HepG2 (cell line): Measurements from ENCODE around the gene SMIM22. TPM values are rescaled to one million over a fixed set of nuclear protein-coding genes. Genes with fewer than 3 reads are reported as not detected.

Experiments
- ATAC-seq: fragments of 200-7000 bp; cut with Tn5 transposase; 3 replicates; pipeline ENCODE4 v1.9.1; 2020; ENCODE audit warnings: mild to moderate bottlenecking, moderate library complexity
- BruUV-seq: library from RNA; stranded (reverse); fragments of 400-500 nt; replicated peaks from 2 replicates; lab custom pipeline; 2021; lab: Mats Ljungman, UMichigan
- CTCF ChIA-PET: fragments of 300-600 bp; formaldehyde crosslinking; extraction: SDS; loops from one replicate; lab custom pipeline; 2021; ENCODE audit warnings: low total read pairs, inconsistent platforms, low intra/inter-chr PET ratio; lab: Yijun Ruan, JAX
- POLR2A ChIA-PET: fragments of 350-600 bp; sonication (Branson Sonifier 250); formaldehyde crosslinking; loops from one replicate; lab custom pipeline; 2020; ENCODE audit warnings: antibody characterized with exemption, inconsistent platforms; lab: Yijun Ruan, JAX
- DNase-seq: peaks from one replicate; pipeline ENCODE4 v3.0.0-alpha.2; 2015; ENCODE audit warnings: low spot score
- FAIRE-seq: peaks from 3 replicates; lab custom pipeline; 2011; peaks lifted over from hg19 to GRCh38; lab: Jason Lieb, UNC
- H2AFZ ChIP-seq: one replicate; pipeline ENCODE4 v1.6.1; 2011; ENCODE audit warnings: low read length, inconsistent platforms
- H3K27ac ChIP-seq: fragments of 300-600 bp; 3 replicates; pipeline ENCODE4 v1.8.0; 2011; ENCODE audit warnings: mixed run types, mild to moderate bottlenecking, mixed read lengths, low read length, inconsistent platforms; ENCODE audit not compliant: insufficient read depth; ENCODE audit errors: extremely low read length
- H3K27me3 ChIP-seq, 2 experiments: fragments of 200-600 bp in 1 of 2; 2 replicates in 1 of 2; 3 replicates in 1 of 2; pipeline versions ENCODE4 v1.6.0 to v1.8.0; 2011; ENCODE audit warnings: low read length in 2 of 2, mild to moderate bottlenecking in 2 of 2, moderate library complexity in 2 of 2, inconsistent platforms in 1 of 2; ENCODE audit not compliant: insufficient read depth in 2 of 2, control insufficient read depth in 1 of 2
- H3K36me3 ChIP-seq, 2 experiments: fragments of 200-600 bp in 1 of 2; replicated peaks in 1 of 2; 2 replicates in 1 of 2; 3 replicates in 1 of 2; pipeline versions ENCODE4 v1.5.1 to v1.8.0; 2011; ENCODE audit warnings: low read length in 2 of 2, inconsistent platforms in 1 of 2; ENCODE audit not compliant: insufficient read depth in 2 of 2, control insufficient read depth in 1 of 2
- H3K4me1 ChIP-seq: 2 replicates; pipeline ENCODE4 v1.5.1; 2012; ENCODE audit warnings: low read length, inconsistent platforms; ENCODE audit not compliant: insufficient read depth
- H3K4me2 ChIP-seq: 2 replicates; pipeline ENCODE4 v1.6.0; 2011; ENCODE audit warnings: low read depth, low read length, inconsistent platforms
- H3K4me3 ChIP-seq, 3 experiments: fragments of 200-600 bp in 1 of 3; sonication (generic), shearing (Covaris generic) in 1 of 3; replicated peaks in 1 of 3; 2 replicates each; pipeline ENCODE4 v1.5.1; 2011 to 2016; ENCODE audit warnings: low read length in 3 of 3, inconsistent platforms in 2 of 3, low read depth in 2 of 3, mild to moderate bottlenecking in 2 of 3, control low read depth in 1 of 3, mixed read lengths in 1 of 3; ENCODE audit not compliant: insufficient read depth in 1 of 3
- H3K79me2 ChIP-seq: one replicate; pipeline ENCODE4 v1.6.1; 2011; ENCODE audit warnings: low read length, inconsistent platforms; ENCODE audit not compliant: insufficient read depth
- H3K9ac ChIP-seq: 2 replicates; pipeline ENCODE4 v1.6.0; 2011; ENCODE audit warnings: mild to moderate bottlenecking, low read depth, low read length, inconsistent platforms; ENCODE audit not compliant: insufficient read depth
- H3K9me3 ChIP-seq: 2 replicates; pipeline ENCODE4 v1.5.1; 2012; ENCODE audit warnings: mild to moderate bottlenecking, low read length
- H4K20me1 ChIP-seq: 2 replicates; pipeline ENCODE4 v1.6.0; 2011; ENCODE audit warnings: inconsistent platforms, mild to moderate bottlenecking, low read length, moderate library complexity; ENCODE audit not compliant: insufficient read depth
- FOXJ3 ChIP-seq: sonication (generic); formaldehyde crosslinking; IDR thresholded peaks from 2 replicates; pipeline ENCODE4 v1.4.0; 2020; ENCODE audit warnings: missing genetic modification reagents, mild to moderate bottlenecking, borderline replicate concordance
- MTA1 ChIP-seq: sonication (generic); formaldehyde crosslinking; IDR thresholded peaks from 2 replicates; pipeline ENCODE4 v1.4.0; 2020; ENCODE audit warnings: missing genetic modification reagents, mild to moderate bottlenecking, borderline replicate concordance
- RBFOX2 ChIP-seq: fragments of 200-400 bp; formaldehyde crosslinking; IDR thresholded peaks from 2 replicates; pipeline ENCODE4 v1.6.1; 2017; ENCODE audit warnings: low read depth, mild to moderate bottlenecking, low read length
- SRSF9 ChIP-seq: fragments of 200-400 bp; formaldehyde crosslinking; IDR thresholded peaks from 2 replicates; pipeline ENCODE4 v1.6.1; 2018; ENCODE audit warnings: borderline replicate concordance, mild to moderate bottlenecking, low read depth, low read length; ENCODE audit not compliant: insufficient read depth, poor library complexity, severe bottlenecking
- ZMYM3 ChIP-seq: sonication (generic); formaldehyde crosslinking; IDR thresholded peaks from 2 replicates; pipeline ENCODE4 v1.5.1; 2020; ENCODE audit warnings: mild to moderate bottlenecking, missing genetic modification reagents
- ZNF629 ChIP-seq: sonication (generic); formaldehyde crosslinking; conservative IDR thresholded peaks from 2 replicates; pipeline ENCODE4 v1.5.0; 2020; ENCODE audit warnings: missing genetic modification reagents
- whole genome bisulfite sequencing: methylation state at CpG from one replicate; pipeline ENCODE4 v1.1.6; 2017; ENCODE audit warnings: low lambda C conversion rate; 5-methylcytosine and 5-hydroxymethylcytosine counted together
- in situ Hi-C: cut with HindIII; loops from 2 replicates; pipeline ENCODE4 v1.10.0; 2017; ENCODE audit warnings: low pct_unique_long_range_greater_than_20kb; ENCODE audit not compliant: extremely low pct_ligation_motif_present
- intact Hi-C: fragments of 100-400 bp; cut with micrococcal nuclease; formaldehyde crosslinking; loops from one replicate; pipeline ENCODE4 v1.10.0; 2022; ENCODE audit not compliant: unreplicated experiment
- polyA plus RNA-seq, 8 experiments: library from polyadenylated mRNA; depleted of rRNA in 3 of 8; stranded (reverse) in 7 of 8; unstranded in 1 of 8; fragments of >200 nt; fragmentation: Illumina TruSeq in 4 of 8; extraction: Trizol in 4 of 8; gene quantifications; 2 replicates each; pipeline versions ENCODE4 v1.2.1 to v1.2.3, GENCODE V29; 2011 to 2016; ENCODE audit warnings: low read depth in 4 of 8, missing spikeins in 1 of 8, mixed read lengths in 1 of 8; ENCODE audit not compliant: insufficient read depth in 1 of 8
- total RNA-seq, 5 experiments: library from RNA; depleted of rRNA; stranded (reverse); fragments of >200 nt; fragmentation: Illumina TruSeq; extraction: Trizol; gene quantifications; 2 replicates each; pipeline ENCODE4 v1.2.3, GENCODE V29; 2016; ENCODE audit warnings: low read depth in 1 of 5
- TF ChIP-seq, protein P1 (sequence below): sonication (generic); formaldehyde crosslinking; IDR thresholded peaks from 2 replicates; pipeline ENCODE4 v1.9.0; 2021; ENCODE audit warnings: missing genetic modification reagents, borderline replicate concordance
- TF ChIP-seq, protein P2 (sequence below): sonication (generic); formaldehyde crosslinking; IDR thresholded peaks from one replicate; pipeline ENCODE4 v1.5.1; 2020; ENCODE audit warnings: mild to moderate bottlenecking, missing genetic modification reagents; ENCODE audit errors: not compliant biosample characterization

SMIM22 gene
- total and polyA plus RNA-seq, 2 of the 13 experiments (the other 11 are each of a cell fraction or from before 2014, with no cell fraction given): not detected

DNA sequence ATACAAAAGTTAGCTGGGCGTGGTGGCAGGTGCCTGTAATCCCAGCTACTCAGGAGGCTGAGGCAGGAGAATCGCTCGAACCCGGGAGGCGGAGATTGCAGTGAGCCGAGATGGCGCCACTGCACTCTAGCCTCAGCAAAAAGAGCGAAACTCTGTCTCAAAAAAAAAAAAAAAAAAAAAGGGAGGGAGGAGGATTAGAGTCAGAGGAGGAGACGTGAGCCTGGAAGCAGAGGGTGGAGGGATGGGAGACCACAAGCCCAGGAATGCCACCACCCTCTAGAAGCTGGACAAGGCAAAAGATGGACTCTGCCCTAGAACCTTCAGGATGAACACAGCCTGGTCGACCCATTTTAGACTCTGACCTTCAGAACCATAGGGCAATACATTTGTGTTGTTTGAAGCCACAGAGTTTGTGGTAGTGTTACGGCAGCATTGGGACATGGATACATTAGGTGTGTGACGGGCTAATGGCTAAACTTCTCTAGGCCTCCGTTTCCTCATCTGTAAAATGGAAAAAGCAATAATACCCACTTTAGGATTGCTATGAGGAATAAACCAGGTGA lies 2.1 kb upstream of the SMIM22 start (continued):
- TF ChIP-seq, protein P1, sequence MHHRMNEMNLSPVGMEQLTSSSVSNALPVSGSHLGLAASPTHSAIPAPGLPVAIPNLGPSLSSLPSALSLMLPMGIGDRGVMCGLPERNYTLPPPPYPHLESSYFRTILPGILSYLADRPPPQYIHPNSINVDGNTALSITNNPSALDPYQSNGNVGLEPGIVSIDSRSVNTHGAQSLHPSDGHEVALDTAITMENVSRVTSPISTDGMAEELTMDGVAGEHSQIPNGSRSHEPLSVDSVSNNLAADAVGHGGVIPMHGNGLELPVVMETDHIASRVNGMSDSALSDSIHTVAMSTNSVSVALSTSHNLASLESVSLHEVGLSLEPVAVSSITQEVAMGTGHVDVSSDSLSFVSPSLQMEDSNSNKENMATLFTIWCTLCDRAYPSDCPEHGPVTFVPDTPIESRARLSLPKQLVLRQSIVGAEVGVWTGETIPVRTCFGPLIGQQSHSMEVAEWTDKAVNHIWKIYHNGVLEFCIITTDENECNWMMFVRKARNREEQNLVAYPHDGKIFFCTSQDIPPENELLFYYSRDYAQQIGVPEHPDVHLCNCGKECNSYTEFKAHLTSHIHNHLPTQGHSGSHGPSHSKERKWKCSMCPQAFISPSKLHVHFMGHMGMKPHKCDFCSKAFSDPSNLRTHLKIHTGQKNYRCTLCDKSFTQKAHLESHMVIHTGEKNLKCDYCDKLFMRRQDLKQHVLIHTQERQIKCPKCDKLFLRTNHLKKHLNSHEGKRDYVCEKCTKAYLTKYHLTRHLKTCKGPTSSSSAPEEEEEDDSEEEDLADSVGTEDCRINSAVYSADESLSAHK (CRISPR knock-in tag): no peak
- peak; percentile 93 for TF ChIP-seq ZNF629 (CRISPR knock-in tag)
- TF ChIP-seq FOXJ3 (CRISPR knock-in tag): no peak
- peak; percentile 73; the same call in 1 of the 2 replicates for TF ChIP-seq ZMYM3

DNA sequence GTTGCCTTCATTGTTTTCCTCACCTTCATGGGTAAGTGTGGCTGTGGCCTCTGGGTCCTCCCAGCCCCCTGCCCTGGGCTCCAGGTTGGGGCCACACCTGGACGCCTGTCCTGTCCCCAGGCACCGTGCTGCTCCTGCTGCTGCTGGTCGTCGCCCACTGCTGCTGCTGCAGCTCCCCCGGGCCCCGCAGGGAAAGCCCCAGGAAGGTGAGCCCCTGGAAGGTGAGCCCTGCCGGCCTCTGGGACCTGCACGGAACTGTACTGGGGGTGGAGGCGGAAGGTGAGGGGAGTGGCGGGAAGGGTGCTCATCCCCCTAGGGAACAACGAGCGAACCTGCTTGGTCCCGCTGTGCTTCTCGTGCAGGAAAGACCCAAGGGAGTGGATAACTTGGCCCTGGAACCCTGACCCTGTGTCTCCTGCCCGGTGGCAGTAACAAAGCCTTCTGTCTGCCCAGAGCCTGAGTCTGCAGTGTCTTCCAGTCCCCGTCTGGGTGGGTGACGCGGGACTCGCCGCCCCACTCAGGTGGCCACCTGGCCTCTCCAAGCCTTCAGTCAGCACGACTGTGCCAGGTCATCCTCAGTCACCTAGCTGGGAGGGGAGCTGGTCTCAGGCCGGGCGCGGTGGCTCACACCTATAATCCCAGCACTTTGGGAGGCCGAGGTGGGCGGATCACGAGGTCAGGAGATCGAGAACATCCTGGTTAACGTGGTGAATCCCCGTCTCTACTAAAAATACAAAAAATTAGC lies 831 bp downstream of the SMIM22 start:
- no peak overlapping the region for H2AFZ ChIP-seq
- intact Hi-C loops (no loop called here), in situ Hi-C loops (no loop called here)
- peaks cover 26% of the 10 kb centered on the region for H3K4me1 ChIP-seq
- ChIA-PET CTCF (no interaction called here), POLR2A (no interaction called here)
- H3K36me3 ChIP-seq: peaks cover 0 to 8% of the 10 kb centered on the region in 2 experiments; a peak in 2 of 5 replicates
- H3K4me2 ChIP-seq: no peak overlapping the region
- no peaks in the 10 kb centered on the region for H4K20me1 ChIP-seq
- TF ChIP-seq RBFOX2 (0 out of 2 replicates have a peak, but pooled peaks have one; percentile 36), MTA1 (no peak), SRSF9 (no peak)
- TF ChIP-seq, protein P2, sequence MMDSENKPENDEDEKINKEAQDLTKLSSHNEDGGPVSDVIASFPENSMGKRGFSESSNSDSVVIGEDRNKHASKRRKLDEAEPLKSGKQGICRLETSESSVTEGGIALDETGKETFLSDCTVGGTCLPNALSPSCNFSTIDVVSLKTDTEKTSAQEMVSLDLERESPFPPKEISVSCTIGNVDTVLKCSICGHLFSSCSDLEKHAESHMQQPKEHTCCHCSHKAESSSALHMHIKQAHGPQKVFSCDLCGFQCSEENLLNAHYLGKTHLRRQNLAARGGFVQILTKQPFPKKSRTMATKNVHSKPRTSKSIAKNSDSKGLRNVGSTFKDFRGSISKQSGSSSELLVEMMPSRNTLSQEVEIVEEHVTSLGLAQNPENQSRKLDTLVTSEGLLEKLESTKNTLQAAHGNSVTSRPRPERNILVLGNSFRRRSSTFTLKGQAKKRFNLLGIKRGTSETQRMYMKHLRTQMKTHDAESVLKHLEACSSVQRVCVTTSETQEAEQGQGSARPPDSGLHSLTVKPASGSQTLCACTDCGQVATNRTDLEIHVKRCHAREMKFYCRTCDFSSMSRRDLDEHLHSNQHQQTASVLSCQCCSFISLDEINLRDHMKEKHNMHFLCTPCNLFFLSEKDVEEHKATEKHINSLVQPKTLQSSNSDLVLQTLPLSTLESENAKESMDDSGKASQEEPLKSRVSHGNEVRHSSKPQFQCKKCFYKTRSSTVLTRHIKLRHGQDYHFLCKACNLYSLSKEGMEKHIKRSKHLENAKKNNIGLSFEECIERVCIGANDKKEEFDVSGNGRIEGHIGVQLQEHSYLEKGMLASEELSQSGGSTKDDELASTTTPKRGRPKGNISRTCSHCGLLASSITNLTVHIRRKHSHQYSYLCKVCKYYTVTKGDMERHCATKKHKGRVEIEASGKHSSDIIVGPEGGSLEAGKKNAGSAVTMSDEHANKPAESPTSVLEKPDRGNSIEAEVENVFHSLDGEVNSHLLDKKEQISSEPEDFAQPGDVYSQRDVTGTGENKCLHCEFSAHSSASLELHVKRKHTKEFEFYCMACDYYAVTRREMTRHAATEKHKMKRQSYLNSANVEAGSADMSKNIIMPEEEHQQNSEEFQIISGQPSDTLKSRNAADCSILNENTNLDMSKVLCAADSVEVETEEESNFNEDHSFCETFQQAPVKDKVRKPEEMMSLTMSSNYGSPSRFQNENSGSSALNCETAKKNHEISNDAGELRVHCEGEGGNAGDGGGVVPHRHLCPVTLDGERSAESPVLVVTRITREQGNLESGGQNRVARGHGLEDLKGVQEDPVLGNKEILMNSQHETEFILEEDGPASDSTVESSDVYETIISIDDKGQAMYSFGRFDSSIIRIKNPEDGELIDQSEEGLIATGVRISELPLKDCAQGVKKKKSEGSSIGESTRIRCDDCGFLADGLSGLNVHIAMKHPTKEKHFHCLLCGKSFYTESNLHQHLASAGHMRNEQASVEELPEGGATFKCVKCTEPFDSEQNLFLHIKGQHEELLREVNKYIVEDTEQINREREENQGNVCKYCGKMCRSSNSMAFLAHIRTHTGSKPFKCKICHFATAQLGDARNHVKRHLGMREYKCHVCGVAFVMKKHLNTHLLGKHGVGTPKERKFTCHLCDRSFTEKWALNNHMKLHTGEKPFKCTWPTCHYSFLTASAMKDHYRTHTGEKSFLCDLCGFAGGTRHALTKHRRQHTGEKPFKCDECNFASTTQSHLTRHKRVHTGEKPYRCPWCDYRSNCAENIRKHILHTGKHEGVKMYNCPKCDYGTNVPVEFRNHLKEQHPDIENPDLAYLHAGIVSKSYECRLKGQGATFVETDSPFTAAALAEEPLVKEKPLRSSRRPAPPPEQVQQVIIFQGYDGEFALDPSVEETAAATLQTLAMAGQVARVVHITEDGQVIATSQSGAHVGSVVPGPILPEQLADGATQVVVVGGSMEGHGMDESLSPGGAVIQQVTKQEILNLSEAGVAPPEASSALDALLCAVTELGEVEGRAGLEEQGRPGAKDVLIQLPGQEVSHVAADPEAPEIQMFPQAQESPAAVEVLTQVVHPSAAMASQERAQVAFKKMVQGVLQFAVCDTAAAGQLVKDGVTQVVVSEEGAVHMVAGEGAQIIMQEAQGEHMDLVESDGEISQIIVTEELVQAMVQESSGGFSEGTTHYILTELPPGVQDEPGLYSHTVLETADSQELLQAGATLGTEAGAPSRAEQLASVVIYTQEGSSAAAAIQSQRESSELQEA (CRISPR knock-in tag): no peak
- no peaks in the 10 kb centered on the region for H3K79me2 ChIP-seq
- no peak overlapping the region for H3K4me3 ChIP-seq
- FAIRE-seq: no peak
- H3K27ac ChIP-seq: no peak overlapping the region
- BruUV-seq: no TSS peak
- ATAC-seq: no peak
- H3K9ac ChIP-seq: no peak overlapping the region
- no peak for DNase-seq
- H3K27me3 ChIP-seq: no peaks in the 10 kb centered on the region; a peak in 1 of 5 replicates
- H3K9me3 ChIP-seq: no peaks in the 10 kb centered on the region
- WGBS: 97% methylated on average over 21 of the region's 30 CpGs
